ENCODE results near the gene WDFY3. TPM values are rescaled to one million over a fixed set of nuclear protein-coding genes. Genes with fewer than 3 reads are reported as not detected.
"Not testable (repeated sequence)": the region's sequence is repeated elsewhere in the genome, so short reads cannot be mapped to it uniquely, and the experiment has no call there.

The WDFY3 gene
- total and polyA plus RNA-seq, 2 of the 4 experiments (the other 2 are of a cell fraction), result 12.5 to 58.1 TPM

GRCh38 chr4:84837751-84838150 is 128.7 kb downstream of the WDFY3 start:
- no peaks in the 10 kb centered on the region for H4K20me1 ChIP-seq (ENCODE audit: insufficient read depth, low read length)
- H3K36me3 ChIP-seq (ENCODE audit: control insufficient read depth, insufficient read depth, low read length), result peaks cover 11% of the 10 kb centered on the region
- ChIA-PET CTCF (no interaction called here), POLR2A (ENCODE audit: unreplicated experiment) (no interaction called here)
- no peaks in the 10 kb centered on the region for H3K9me1 ChIP-seq (ENCODE audit: insufficient read depth, low read length)
- in situ Hi-C loops (cut with MboI; ENCODE audit: low sequenced_read_pairs) (no loop called here), dilution Hi-C loops (cut with HindIII; ENCODE audit: low sequenced_read_pairs, unreplicated experiment) (no loop called here), intact Hi-C loops (cut with micrococcal nuclease) (no loop called here)
- no peak overlapping the region for H3K4ac ChIP-seq (ENCODE audit: low read depth, low read length)
- H3K18ac ChIP-seq (ENCODE audit: low read depth, low read length), result no peak overlapping the region
- no peak overlapping the region for H2AK9ac ChIP-seq (replicated peaks; ENCODE audit: low read depth, low read length, poor library complexity)
- DNase-seq (peak; percentile 12), ATAC-seq (ENCODE audit: low read depth) (no peak)
- no peak overlapping the region for H2BK20ac ChIP-seq (ENCODE audit: low read depth, low read length)
- WGBS, 2 experiments (ENCODE audit: extremely low coverage in 2 of 2, insufficient read length in 1 of 2), result no CpG with 5 or more reads among the region's 2 CpGs
- no peak overlapping the region for H3K9ac ChIP-seq (ENCODE audit: low read depth, low read length)
- peaks cover 0 to 5% of the 10 kb centered on the region in 2 experiments; a peak in 1 of 4 replicates for H3K79me1 ChIP-seq (ENCODE audit: low read depth in 1 of 2, low read length in 2 of 2)
- H3K27me3 ChIP-seq (ENCODE audit: control insufficient read depth, insufficient read depth, low read length), result no peaks in the 10 kb centered on the region
- no peak overlapping the region for H3K14ac ChIP-seq (replicated peaks; ENCODE audit: low read depth, low read length)
- H3K56ac ChIP-seq (ENCODE audit: extremely low read depth, insufficient read depth, low read length), result no peak overlapping the region
- no peak overlapping the region for H2AFZ ChIP-seq (replicated peaks; ENCODE audit: low read length, poor library complexity)
- H2BK5ac ChIP-seq (ENCODE audit: low read depth, low read length, poor library complexity, severe bottlenecking), result no peak overlapping the region
- H4K91ac ChIP-seq (ENCODE audit: insufficient read depth, low read depth, low read length), result no peak overlapping the region
- no peak overlapping the region for H4K8ac ChIP-seq (ENCODE audit: low read depth in 2 of 2, low read length in 2 of 2)
- no peak overlapping the region for H3K23ac ChIP-seq (ENCODE audit: low read depth, low read length)
- H3K9me3 ChIP-seq (ENCODE audit: control insufficient read depth, insufficient read depth, low read length), result no peaks in the 10 kb centered on the region
- H3K27ac ChIP-seq (ENCODE audit: insufficient read depth, low read length), result no peak overlapping the region
- no peak overlapping the region for H2BK120ac ChIP-seq (ENCODE audit: low read depth, low read length)
- no peak overlapping the region for H3K4me3 ChIP-seq (ENCODE audit: insufficient read depth, low read depth, low read length)
- H3K4me2 ChIP-seq (ENCODE audit: low read depth, low read length), result no peak overlapping the region
- no peak overlapping the region for H2AK5ac ChIP-seq (ENCODE audit: low read depth, low read length)
- no TSS peak for BruUV-seq (replicated peaks)
- no peak overlapping the region for H2BK15ac ChIP-seq (ENCODE audit: low read depth, low read length)
- no peak for TF ChIP-seq NFE2L2 (IDR thresholded peaks at IDR 0.05; ENCODE audit: low read depth, low read length)
- no peak for TF ChIP-seq USF2 (IDR thresholded peaks at IDR 0.05; ENCODE audit: low read depth, low read length)
- TF ChIP-seq RAD21 (IDR thresholded peaks at IDR 0.05; ENCODE audit: low read length), result no peak
- no peak for TF ChIP-seq SMC3 (IDR thresholded peaks at IDR 0.05; ENCODE audit: low read depth, low read length)
- no peaks in the 10 kb centered on the region for H3K4me1 ChIP-seq (ENCODE audit: control insufficient read depth, insufficient read depth, low read length)
- no peak overlapping the region for H4K5ac ChIP-seq (ENCODE audit: low read depth, low read length)

- H3K36me3 ChIP-seq (ENCODE audit: control insufficient read depth, insufficient read depth, low read length); H3K18ac ChIP-seq (ENCODE audit: low read depth, low read length); H2BK120ac ChIP-seq (ENCODE audit: low read depth, low read length); DNase-seq; dilution Hi-C loops (cut with HindIII; ENCODE audit: low sequenced_read_pairs, unreplicated experiment); H3K9me3 ChIP-seq (ENCODE audit: control insufficient read depth, insufficient read depth, low read length); H2AK5ac ChIP-seq (ENCODE audit: low read depth, low read length); H3K27ac ChIP-seq (ENCODE audit: insufficient read depth, low read length); H3K56ac ChIP-seq (ENCODE audit: extremely low read depth, insufficient read depth, low read length); H3K79me1 ChIP-seq (ENCODE audit: low read depth in 1 of 2, low read length in 2 of 2); H3K27me3 ChIP-seq (ENCODE audit: control insufficient read depth, insufficient read depth, low read length); BruUV-seq (replicated peaks); H3K14ac ChIP-seq (replicated peaks; ENCODE audit: low read depth, low read length); H3K9me1 ChIP-seq (ENCODE audit: insufficient read depth, low read length); H4K91ac ChIP-seq (ENCODE audit: insufficient read depth, low read depth, low read length); H4K5ac ChIP-seq (ENCODE audit: low read depth, low read length); H2BK20ac ChIP-seq (ENCODE audit: low read depth, low read length); H4K8ac ChIP-seq (ENCODE audit: low read depth in 2 of 2, low read length in 2 of 2); H2AK9ac ChIP-seq (replicated peaks; ENCODE audit: low read depth, low read length, poor library complexity); H2AFZ ChIP-seq (replicated peaks; ENCODE audit: low read length, poor library complexity); H4K20me1 ChIP-seq (ENCODE audit: insufficient read depth, low read length); CTCF ChIA-PET; H3K4ac ChIP-seq (ENCODE audit: low read depth, low read length); H3K23ac ChIP-seq (ENCODE audit: low read depth, low read length); H3K4me2 ChIP-seq (ENCODE audit: low read depth, low read length); H3K4me1 ChIP-seq (ENCODE audit: control insufficient read depth, insufficient read depth, low read length); H3K4me3 ChIP-seq (ENCODE audit: insufficient read depth, low read depth, low read length); in situ Hi-C loops (cut with MboI; ENCODE audit: low sequenced_read_pairs); H3K9ac ChIP-seq (ENCODE audit: low read depth, low read length); H2BK15ac ChIP-seq (ENCODE audit: low read depth, low read length); POLR2A ChIA-PET (ENCODE audit: unreplicated experiment); H2BK5ac ChIP-seq (ENCODE audit: low read depth, low read length, poor library complexity, severe bottlenecking): not testable (repeated sequence)
- no CpG with 5 or more reads among the region's 6 CpGs for WGBS, 2 experiments (ENCODE audit: extremely low coverage in 2 of 2, insufficient read length in 1 of 2)
- peak; percentile 40; the same call in 1 of the 2 replicates for ATAC-seq (ENCODE audit: low read depth)
- intact Hi-C loops (cut with micrococcal nuclease), result loop anchor here (5.0 kb wide), 1 partner anchor 48 kb away; no protein-coding TSS in a partner anchor
These were observed 136.9 kb downstream of the WDFY3 start for GRCh38 chr4:84829633-84830032.
